AG04450 (cell line): ENCODE results near the gene NHLH1. TPM values are rescaled to one million over a fixed set of nuclear protein-coding genes. Genes with fewer than 3 reads are reported as not detected.

Experiments used
- CTCF ChIA-PET: fragments of 300-600, 350-600 bp; formaldehyde crosslinking; extraction: SDS; loops from one replicate; lab custom pipeline; 2022; ENCODE audit warnings: antibody characterized with exemption, inconsistent platforms; lab: Charles Lee
- POLR2A ChIA-PET: fragments of 350-600 bp; formaldehyde crosslinking; extraction: SDS; loops from one replicate; lab custom pipeline; 2021; ENCODE audit warnings: antibody characterized with exemption, inconsistent platforms; lab: Yijun Ruan, JAX
- DNase-seq: peaks from one replicate; pipeline ENCODE4 v3.0.0-alpha.2; 2011; ENCODE audit warnings: low read depth, low spot score
- H3K27ac ChIP-seq: one replicate; pipeline ENCODE4 v1.5.1; 2012; ENCODE audit warnings: low read depth, low read length, control low read depth
- H3K27me3 ChIP-seq: one replicate; pipeline ENCODE4 v1.6.0; 2012; ENCODE audit warnings: low read length; ENCODE audit not compliant: control insufficient read depth, insufficient read depth
- H3K4me3 ChIP-seq: 2 replicates; pipeline ENCODE4 v1.5.1; 2011; ENCODE audit warnings: mild to moderate bottlenecking, low read depth, low read length, control low read depth
- H3K9me3 ChIP-seq: 2 replicates; pipeline ENCODE4 v1.5.1; 2012; ENCODE audit warnings: low read length; ENCODE audit not compliant: control insufficient read depth, insufficient read depth
- CTCF ChIP-seq: IDR thresholded peaks from 2 replicates; pipeline ENCODE4 v1.5.1; 2011; ENCODE audit warnings: low read depth, low read length, control low read depth, inconsistent platforms
- polyA plus RNA-seq: library from polyadenylated mRNA; depleted of rRNA; stranded (reverse); fragments of >200 nt; gene quantifications from 2 replicates; pipeline ENCODE4 v1.2.3, GENCODE V29; 2011

The NHLH1 gene
- polyA plus RNA-seq, 1 experiment: 0.35 TPM

DNA sequence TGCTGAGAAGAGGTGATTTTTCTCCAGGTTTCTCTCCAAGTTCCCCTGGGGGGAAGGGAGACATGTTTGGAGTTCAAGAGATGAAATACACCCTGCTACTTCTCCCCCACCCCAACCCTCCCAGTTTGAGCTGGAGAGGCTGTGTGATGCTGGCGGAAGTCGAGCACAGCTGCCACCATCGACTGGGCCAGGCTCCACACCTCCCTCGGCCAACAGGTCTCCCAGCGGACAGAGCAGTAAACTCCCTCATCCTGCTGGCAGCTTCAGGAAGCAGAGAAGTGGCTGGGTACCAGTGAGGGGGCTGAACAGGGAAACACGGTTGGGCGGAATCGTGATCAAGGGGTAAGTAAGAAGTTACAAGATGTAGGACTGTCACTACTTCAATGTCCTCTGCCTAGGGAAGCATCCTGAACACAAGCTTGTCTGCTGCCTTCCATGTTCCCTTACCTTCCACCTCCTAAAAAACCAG is 6.6 kb upstream of the NHLH1 start:
- no peak for TF ChIP-seq CTCF
- no peak overlapping the region for H3K27ac ChIP-seq
- DNase-seq: no peak
- H3K27me3 ChIP-seq: no peaks in the 10 kb centered on the region
- CTCF ChIA-PET: interaction anchor here (1.2 to 2.1 kb wide), 2 partner anchors 16 to 251 kb away, joined by 4 to 7 read pairs; no protein-coding TSS in a partner anchor
- H3K9me3 ChIP-seq: no peaks in the 10 kb centered on the region
- POLR2A ChIA-PET: no interaction called here
- no peak overlapping the region for H3K4me3 ChIP-seq

DNA sequence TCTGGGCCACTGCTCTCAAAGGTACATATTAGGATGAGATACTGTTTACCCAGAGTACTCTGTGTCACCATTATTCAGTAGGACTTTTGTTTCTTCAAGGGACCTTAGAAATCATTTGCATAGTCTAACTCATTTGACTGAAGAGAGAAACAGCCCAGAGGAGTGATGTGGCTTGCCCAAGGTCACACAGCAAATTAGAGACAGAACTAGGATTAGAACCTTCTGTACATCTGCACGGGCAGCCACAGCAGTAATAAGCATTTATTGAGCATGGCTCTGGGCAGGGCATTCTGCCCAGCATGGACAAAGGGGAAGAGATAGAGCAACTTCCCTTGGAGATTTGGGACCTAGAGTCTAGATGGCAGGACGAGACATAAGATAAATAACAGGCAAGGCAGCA is 5.7 kb upstream of the NHLH1 start:
- CTCF ChIA-PET: interaction anchor here (0.6 to 2.1 kb wide), 3 partner anchors 15 to 252 kb away, joined by 3 to 7 read pairs (median 4); no protein-coding TSS in a partner anchor

GRCh38 chr1:160361814-160362167 is 5.1 kb upstream of the NHLH1 start:
- no peak for TF ChIP-seq CTCF
- ChIA-PET CTCF (interaction anchor here (0.6 to 2.1 kb wide), 2 partner anchors 15 to 112 kb away, joined by 3 to 7 read pairs; no protein-coding TSS in a partner anchor), POLR2A (no interaction called here)

More for the DNA sequence above, 5.7 kb upstream of the NHLH1 start:
- POLR2A ChIA-PET: no interaction called here
- H3K27ac ChIP-seq: no peak overlapping the region
- H3K9me3 ChIP-seq: no peaks in the 10 kb centered on the region
- no peak overlapping the region for H3K4me3 ChIP-seq
- no peak for DNase-seq
- no peak for TF ChIP-seq CTCF
- peaks cover 1% of the 10 kb centered on the region for H3K27me3 ChIP-seq

DNA sequence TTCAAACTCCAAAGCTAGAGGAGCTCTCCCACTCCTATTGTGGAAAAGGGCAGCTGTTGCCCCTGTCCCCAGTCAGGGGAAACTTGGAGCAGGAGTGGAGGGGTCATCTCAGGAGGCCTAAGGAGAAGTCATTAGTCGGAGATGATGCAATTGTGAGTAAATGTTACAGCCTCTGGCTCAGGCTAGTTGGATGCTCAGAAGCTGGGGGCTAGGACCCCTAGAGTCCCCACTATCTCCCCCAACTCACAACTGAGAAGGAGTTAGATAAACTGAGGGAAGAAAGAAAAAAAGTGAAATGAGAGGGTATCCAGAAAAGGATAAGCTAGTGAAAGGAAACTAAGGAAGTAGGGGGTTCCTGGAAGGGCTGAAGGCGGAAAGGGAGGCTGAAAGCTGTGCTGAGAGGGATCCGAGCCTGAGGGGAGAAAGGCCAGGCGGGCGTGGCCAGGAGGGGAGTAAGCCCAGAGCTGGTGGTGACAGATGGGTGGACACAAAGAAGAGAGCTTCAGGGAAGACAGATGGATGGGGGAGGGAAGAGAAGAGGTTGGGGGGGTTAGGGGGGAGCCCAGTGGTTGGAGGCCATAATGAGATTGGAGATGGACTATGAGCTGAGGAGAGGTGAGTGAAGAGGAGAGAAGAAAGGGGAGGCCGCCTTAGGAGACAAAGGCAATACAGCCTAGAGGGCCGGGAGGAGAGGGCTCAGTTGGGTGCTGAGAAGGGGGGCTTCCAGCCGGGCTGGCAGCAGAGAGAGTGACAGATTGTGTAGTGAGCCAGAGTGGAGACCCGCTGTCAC is 4.5 kb upstream of the NHLH1 start:
- TF ChIP-seq CTCF: no peak
- Histone ChIP-seq H3K27ac (no peak overlapping the region), H3K9me3 (no peaks in the 10 kb centered on the region), H3K27me3 (peaks cover 5% of the 10 kb centered on the region), H3K4me3 (no peak overlapping the region)
- CTCF ChIA-PET: interaction anchor here (0.7 to 2.1 kb wide), 5 partner anchors 14 to 169 kb away, joined by 3 to 16 read pairs (median 4); no protein-coding TSS in a partner anchor
- POLR2A ChIA-PET: no interaction called here
- DNase-seq: no peak

More at GRCh38 chr1:160361814-160362167, 5.1 kb upstream of the NHLH1 start:
- no peak for DNase-seq
- H3K27me3 ChIP-seq: peaks cover 5% of the 10 kb centered on the region
- H3K27ac ChIP-seq: no peak overlapping the region
- H3K9me3 ChIP-seq: no peaks in the 10 kb centered on the region
- no peak overlapping the region for H3K4me3 ChIP-seq

DNA sequence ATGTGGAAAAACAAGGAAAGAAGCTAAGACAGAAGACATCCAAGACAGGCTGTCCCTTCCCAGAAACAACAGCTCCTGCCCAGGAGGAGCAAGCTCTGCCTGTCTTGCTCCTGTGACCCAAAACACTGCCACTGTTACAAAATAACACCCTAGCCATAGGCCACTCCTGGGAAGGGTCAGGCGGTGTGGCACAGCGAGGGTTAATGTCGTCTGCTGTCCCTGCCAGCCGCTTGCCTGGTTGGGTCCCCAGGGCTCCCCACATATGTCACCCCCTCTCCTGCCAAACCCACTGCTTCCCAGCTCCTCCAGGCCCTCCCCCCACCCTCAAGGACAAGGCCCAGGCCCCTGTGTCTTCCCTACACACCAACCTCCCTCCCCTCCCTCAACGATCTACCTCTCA is 3.9 kb upstream of the NHLH1 start:
- ChIA-PET CTCF (interaction anchor here (0.7 to 2.0 kb wide), 4 partner anchors 14 to 170 kb away, joined by 3 to 16 read pairs (median 4); no protein-coding TSS in a partner anchor), POLR2A (no interaction called here)
- no peak for DNase-seq
- Histone ChIP-seq H3K27ac (no peak overlapping the region), H3K4me3 (no peak overlapping the region), H3K9me3 (no peaks in the 10 kb centered on the region), H3K27me3 (peaks cover 5% of the 10 kb centered on the region)
- no peak for TF ChIP-seq CTCF
